MCF 10A (cell line): ENCODE measurements around the gene SDCCAG8. TPM values are rescaled to one million over a fixed set of nuclear protein-coding genes. Genes with fewer than 3 reads are reported as not detected.

Experiments
- BruUV-seq: library from RNA; stranded (reverse); fragments of 400-500 nt; replicated peaks from 2 replicates; lab custom pipeline; 2021; lab: Mats Ljungman, UMichigan
- CTCF ChIA-PET: fragments of 300-600 bp; sonication (Branson Sonifier 250); formaldehyde crosslinking; extraction: SDS; loops from one replicate; lab custom pipeline; 2021; ENCODE audit warnings: antibody characterized with exemption, inconsistent platforms; lab: Yijun Ruan, JAX
- POLR2A ChIA-PET: fragments of 300-600, 350-650 bp; sonication (Branson Sonifier 250); formaldehyde crosslinking; extraction: SDS; loops from one replicate; lab custom pipeline; 2020; ENCODE audit warnings: antibody characterized with exemption, inconsistent platforms; lab: Yijun Ruan, JAX
- DNase-seq: peaks from one replicate; pipeline ENCODE4 v3.0.0-alpha.2; 2018; ENCODE audit not compliant: unreplicated experiment
- H3K27ac Mint-ChIP-seq: one replicate; pipeline ENCODE4 v1.8.0; 2022; ENCODE audit warnings: mild to moderate bottlenecking, low read depth, mixed read lengths; ENCODE audit not compliant: unreplicated experiment
- H3K27me3 Mint-ChIP-seq: one replicate; pipeline ENCODE4 v1.8.0; 2022; ENCODE audit warnings: mixed read lengths; ENCODE audit not compliant: insufficient read depth, unreplicated experiment
- H3K36me3 Mint-ChIP-seq: one replicate; pipeline ENCODE4 v1.8.0; 2022; ENCODE audit warnings: mild to moderate bottlenecking, moderate library complexity, mixed read lengths; ENCODE audit not compliant: insufficient read depth, unreplicated experiment
- H3K4me1 Mint-ChIP-seq: one replicate; pipeline ENCODE4 v1.8.0; 2022; ENCODE audit warnings: mixed read lengths; ENCODE audit not compliant: insufficient read depth, unreplicated experiment
- H3K4me3 Mint-ChIP-seq: one replicate; pipeline ENCODE4 v1.8.0; 2022; ENCODE audit warnings: mild to moderate bottlenecking, moderate library complexity, mixed read lengths; ENCODE audit not compliant: unreplicated experiment
- H3K9me3 Mint-ChIP-seq: one replicate; pipeline ENCODE4 v1.8.0; 2022; ENCODE audit warnings: mixed read lengths; ENCODE audit not compliant: unreplicated experiment
- intact Hi-C: fragments of 100-400 bp; cut with micrococcal nuclease; formaldehyde crosslinking; loops from 2 replicates; pipeline ENCODE4 v1.14.1; 2022
- total RNA-seq: library from RNA; stranded (reverse); gene quantifications from 2 replicates; pipeline ENCODE4 v1.2.3, GENCODE V29; 2022
- TF ChIP-seq, protein P1 (sequence below): fragments of 200-600 bp; IDR thresholded peaks from one replicate; pipeline ENCODE4 v1.8.0; 2022; ENCODE audit warnings: antibody characterized with exemption, mild to moderate bottlenecking; ENCODE audit not compliant: unreplicated experiment

Gene SDCCAG8
- total RNA-seq, 1 experiment from 2014 or later = 128 TPM

DNA sequence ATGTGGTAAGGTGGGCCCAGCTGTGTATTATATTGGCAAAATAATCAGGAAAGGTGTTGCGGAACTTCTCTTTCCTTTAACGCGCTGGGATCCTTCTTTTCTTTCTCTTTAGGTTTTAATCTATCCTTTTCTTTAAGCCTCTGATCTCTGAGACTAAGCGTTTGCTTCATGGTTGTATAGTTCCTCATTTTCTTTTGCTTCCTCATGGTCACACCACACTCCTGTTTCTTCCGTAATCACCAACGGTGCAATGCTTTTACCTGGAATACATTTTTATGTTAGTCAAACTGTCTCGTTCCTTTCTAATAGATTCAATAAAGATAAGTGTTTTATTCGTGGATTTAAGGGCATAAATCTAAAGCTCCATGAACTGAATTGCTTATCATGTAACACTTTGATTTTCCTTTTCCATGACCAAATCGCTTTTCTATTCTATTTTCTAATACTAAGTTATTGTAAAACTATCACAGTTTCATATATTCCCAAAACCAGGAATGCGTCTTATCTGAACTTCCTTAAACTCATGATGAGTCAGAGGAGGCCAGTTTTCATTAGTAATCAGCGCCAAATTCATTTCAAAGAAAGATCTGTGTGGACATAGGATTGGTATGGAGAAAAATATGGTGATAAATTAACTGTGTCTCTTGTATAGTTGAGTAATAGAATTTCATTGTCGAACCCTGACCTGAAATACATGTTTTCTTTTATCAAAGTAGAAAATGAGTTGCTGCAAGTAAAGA is 12.2 kb downstream of the SDCCAG8 start:
- no TSS peak for BruUV-seq
- Mint-ChIP-seq H3K27ac (peak overlapping the region; percentile 50), H3K4me3 (peak overlapping the region; percentile 23), H3K36me3 (peaks cover 36% of the 10 kb centered on the region), H3K27me3 (no peaks in the 10 kb centered on the region), H3K4me1 (peaks cover 34% of the 10 kb centered on the region), H3K9me3 (no peaks in the 10 kb centered on the region)
- POLR2A ChIA-PET = interaction anchor here (0.6 to 9.4 kb wide), 7 partner anchors 11 to 376 kb away, joined by 3 to 161 read pairs (median 7); partner anchors contain the start of genes CEP170 and SDCCAG8
- TF ChIP-seq, protein P1, sequence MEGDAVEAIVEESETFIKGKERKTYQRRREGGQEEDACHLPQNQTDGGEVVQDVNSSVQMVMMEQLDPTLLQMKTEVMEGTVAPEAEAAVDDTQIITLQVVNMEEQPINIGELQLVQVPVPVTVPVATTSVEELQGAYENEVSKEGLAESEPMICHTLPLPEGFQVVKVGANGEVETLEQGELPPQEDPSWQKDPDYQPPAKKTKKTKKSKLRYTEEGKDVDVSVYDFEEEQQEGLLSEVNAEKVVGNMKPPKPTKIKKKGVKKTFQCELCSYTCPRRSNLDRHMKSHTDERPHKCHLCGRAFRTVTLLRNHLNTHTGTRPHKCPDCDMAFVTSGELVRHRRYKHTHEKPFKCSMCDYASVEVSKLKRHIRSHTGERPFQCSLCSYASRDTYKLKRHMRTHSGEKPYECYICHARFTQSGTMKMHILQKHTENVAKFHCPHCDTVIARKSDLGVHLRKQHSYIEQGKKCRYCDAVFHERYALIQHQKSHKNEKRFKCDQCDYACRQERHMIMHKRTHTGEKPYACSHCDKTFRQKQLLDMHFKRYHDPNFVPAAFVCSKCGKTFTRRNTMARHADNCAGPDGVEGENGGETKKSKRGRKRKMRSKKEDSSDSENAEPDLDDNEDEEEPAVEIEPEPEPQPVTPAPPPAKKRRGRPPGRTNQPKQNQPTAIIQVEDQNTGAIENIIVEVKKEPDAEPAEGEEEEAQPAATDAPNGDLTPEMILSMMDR = no peak
- CTCF ChIA-PET = interaction anchor here (1.0 to 3.9 kb wide), 2 partner anchors 9 to 12 kb away, joined by 3 to 16 read pairs; partner anchors contain the start of gene SDCCAG8
- peak; percentile 84 for DNase-seq
- intact Hi-C loops = no loop called here

DNA sequence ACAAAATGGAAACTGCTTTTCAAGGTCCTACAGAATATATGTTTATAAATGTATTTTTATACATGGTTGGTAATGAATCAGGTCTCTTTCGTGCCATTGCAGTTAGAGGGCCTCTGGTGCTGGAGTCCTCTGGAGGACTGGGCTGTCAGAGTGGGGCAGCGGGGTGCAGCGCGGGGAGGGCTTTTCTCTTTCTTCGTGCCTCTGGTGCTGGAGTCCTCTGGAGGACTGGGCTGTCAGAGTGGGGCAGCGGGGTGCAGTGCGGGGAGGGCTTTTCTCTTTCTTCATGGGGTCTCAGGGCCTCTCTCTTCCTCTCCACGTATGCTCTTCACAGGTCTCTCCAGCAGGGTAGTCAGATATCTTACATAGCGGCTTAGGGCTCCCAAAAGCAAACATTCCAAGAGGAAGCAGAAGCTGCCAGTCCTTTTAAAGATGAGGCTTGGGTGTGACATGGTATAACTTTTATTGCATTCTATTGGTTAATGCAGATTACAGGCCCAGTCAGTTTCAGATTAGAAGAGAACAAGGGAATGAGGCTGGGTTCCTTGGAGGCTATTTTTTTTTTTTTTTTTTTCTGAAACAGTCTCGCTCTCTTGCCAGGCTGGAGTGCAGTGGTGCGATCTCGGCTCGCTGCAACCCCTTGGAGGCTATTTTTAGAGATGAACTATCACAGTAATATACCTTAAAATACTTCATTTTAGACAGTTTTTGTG is 13.1 kb downstream of the SDCCAG8 start:
- ChIA-PET CTCF (interaction anchor here (1.0 to 3.9 kb wide), 3 partner anchors 10 to 13 kb away, joined by 3 to 16 read pairs (median 3); partner anchors contain the start of gene SDCCAG8), POLR2A (interaction anchor here (1.0 to 9.4 kb wide), 4 partner anchors 10 to 26 kb away, joined by 4 to 161 read pairs (median 8); partner anchors contain the start of genes CEP170 and SDCCAG8)
- intact Hi-C loops = no loop called here
- H3K9me3 Mint-ChIP-seq = no peaks in the 10 kb centered on the region
- no peak overlapping the region for H3K4me3 Mint-ChIP-seq
- peaks cover 45% of the 10 kb centered on the region for H3K36me3 Mint-ChIP-seq
- peaks cover 34% of the 10 kb centered on the region for H3K4me1 Mint-ChIP-seq
- TF ChIP-seq, protein P1 = no peak
- no peak for DNase-seq
- H3K27me3 Mint-ChIP-seq = no peaks in the 10 kb centered on the region
- no TSS peak for BruUV-seq
- peak overlapping the region; percentile 40 for H3K27ac Mint-ChIP-seq

DNA sequence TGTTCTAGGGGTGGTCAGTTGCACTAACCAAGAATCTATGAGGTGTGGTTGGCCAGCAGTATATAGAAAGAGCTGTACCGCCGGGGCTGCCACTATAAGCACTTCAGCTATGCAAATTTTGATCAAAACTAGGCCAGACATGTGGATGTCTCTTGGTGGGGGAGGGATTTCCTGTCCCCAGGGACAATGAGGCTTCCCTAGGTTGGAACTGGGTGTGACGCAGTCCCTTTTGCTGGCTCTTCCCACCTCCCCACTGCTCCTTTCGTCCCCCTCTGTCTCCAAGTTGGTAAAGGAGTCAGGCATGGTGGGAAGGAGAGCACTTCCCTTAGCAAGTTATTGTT is 13.6 kb downstream of the SDCCAG8 start:
- BruUV-seq = no TSS peak
- Mint-ChIP-seq H3K4me3 (no peak overlapping the region), H3K9me3 (no peaks in the 10 kb centered on the region), H3K4me1 (peaks cover 32% of the 10 kb centered on the region), H3K36me3 (peaks cover 50% of the 10 kb centered on the region), H3K27ac (peak overlapping the region; percentile 40), H3K27me3 (no peaks in the 10 kb centered on the region)
- CTCF ChIA-PET = interaction anchor here (0.7 to 1.0 kb wide), 2 partner anchors 12 to 53 kb away, joined by 3 read pairs; no protein-coding TSS in a partner anchor
- intact Hi-C loops = no loop called here
- DNase-seq = no peak
- POLR2A ChIA-PET = interaction anchor here (1.3 to 9.4 kb wide), 2 partner anchors 13 to 18 kb away, joined by 3 to 161 read pairs; partner anchors contain the start of genes CEP170 and SDCCAG8
- TF ChIP-seq, protein P1 = no peak
